A673 (cell line): Measurements from ENCODE around the gene MUSTN1.

ENCODE experiments used
- EZH2 ChIP-seq: fragments of 200-600 bp; sonication (generic); IDR thresholded peaks from 2 replicates; pipeline ENCODE4 v1.6.1; 2017; ENCODE audit warnings: borderline replicate concordance, low read depth, mild to moderate bottlenecking, mixed read lengths, antibody characterized with exemption, low read length; ENCODE audit not compliant: poor library complexity, severe bottlenecking
- TF ChIP-seq, protein P1 (sequence below): fragments of 300-800, 200-600 bp; sonication (generic); conservative IDR thresholded peaks from 2 replicates; pipeline ENCODE4 v1.5.1; 2017; ENCODE audit warnings: low read depth, mild to moderate bottlenecking, antibody characterized with exemption, low read length, moderate library complexity, mixed read lengths

DNA sequence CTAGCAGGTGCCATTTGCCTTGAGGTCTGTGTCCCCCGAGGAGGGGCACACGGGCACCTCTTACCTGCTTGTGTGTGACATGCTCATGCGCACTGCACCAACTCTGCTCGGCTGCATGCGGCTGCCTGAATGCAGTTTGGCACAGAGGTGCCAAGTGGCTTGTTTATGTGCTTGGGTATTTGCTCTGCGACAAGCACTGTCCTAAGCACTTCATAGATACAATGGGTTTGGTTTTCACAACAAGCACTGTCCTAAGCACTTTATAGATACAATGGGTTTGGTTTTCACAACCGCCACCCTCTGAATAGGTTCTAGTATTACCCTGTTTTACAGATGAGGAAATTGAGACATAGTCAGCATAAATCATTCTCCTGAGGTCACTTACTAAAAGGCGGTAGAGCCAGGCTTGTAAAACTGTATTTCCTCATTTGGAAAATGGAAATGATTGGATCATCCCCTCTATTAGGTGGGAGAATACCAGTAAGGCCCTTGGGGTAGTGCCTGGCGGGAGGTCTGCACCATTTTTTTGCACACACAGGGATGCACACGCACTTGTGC lies 4.8 kb downstream of the MUSTN1 start:
- TF ChIP-seq, protein P1, sequence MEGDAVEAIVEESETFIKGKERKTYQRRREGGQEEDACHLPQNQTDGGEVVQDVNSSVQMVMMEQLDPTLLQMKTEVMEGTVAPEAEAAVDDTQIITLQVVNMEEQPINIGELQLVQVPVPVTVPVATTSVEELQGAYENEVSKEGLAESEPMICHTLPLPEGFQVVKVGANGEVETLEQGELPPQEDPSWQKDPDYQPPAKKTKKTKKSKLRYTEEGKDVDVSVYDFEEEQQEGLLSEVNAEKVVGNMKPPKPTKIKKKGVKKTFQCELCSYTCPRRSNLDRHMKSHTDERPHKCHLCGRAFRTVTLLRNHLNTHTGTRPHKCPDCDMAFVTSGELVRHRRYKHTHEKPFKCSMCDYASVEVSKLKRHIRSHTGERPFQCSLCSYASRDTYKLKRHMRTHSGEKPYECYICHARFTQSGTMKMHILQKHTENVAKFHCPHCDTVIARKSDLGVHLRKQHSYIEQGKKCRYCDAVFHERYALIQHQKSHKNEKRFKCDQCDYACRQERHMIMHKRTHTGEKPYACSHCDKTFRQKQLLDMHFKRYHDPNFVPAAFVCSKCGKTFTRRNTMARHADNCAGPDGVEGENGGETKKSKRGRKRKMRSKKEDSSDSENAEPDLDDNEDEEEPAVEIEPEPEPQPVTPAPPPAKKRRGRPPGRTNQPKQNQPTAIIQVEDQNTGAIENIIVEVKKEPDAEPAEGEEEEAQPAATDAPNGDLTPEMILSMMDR = no peak
- TF ChIP-seq EZH2 = no peak
